ENCODE data around the gene ROCK2. TPM values are rescaled to one million over a fixed set of nuclear protein-coding genes. Genes with fewer than 3 reads are reported as not detected.

ROCK2 gene
- total RNA-seq, 4 donors from 2014 or later: 21.8 to 54.0 (median 26.6) TPM

DNA sequence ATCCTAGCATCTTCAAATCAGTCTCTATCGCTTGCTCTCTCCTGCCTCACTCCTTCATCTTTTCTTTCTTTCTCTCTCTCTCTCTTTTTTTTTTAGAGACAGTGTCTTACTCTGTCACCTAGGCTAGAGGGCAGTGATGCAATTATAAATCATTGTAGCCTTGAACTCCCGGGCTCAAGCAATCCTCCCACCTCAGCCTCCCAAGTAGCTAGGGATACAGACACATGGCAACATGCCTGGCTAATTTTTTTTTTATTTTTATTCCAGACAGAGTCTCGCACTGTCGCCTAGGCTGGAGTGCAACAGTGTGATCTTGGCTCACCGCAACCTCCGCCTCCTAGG lies 199.7 kb downstream of the ROCK2 start:
- H3K27me3 ChIP-seq: peaks cover 6% of the 10 kb centered on the region
- no peak overlapping the region for H3K4me3 ChIP-seq
- H3K27ac ChIP-seq: no peak overlapping the region
- no peaks in the 10 kb centered on the region for H3K9me3 ChIP-seq
- WGBS: 80% methylated on average over 6 of the region's 6 CpGs
- DNase-seq (ENCODE audit: low spot score in 2 of 2): no peak
- TF ChIP-seq POLR2A (IDR thresholded peaks at IDR 0.05): no peak
- TF ChIP-seq POLR2AphosphoS5 (IDR thresholded peaks at IDR 0.05): no peak
- TF ChIP-seq, protein P1, sequence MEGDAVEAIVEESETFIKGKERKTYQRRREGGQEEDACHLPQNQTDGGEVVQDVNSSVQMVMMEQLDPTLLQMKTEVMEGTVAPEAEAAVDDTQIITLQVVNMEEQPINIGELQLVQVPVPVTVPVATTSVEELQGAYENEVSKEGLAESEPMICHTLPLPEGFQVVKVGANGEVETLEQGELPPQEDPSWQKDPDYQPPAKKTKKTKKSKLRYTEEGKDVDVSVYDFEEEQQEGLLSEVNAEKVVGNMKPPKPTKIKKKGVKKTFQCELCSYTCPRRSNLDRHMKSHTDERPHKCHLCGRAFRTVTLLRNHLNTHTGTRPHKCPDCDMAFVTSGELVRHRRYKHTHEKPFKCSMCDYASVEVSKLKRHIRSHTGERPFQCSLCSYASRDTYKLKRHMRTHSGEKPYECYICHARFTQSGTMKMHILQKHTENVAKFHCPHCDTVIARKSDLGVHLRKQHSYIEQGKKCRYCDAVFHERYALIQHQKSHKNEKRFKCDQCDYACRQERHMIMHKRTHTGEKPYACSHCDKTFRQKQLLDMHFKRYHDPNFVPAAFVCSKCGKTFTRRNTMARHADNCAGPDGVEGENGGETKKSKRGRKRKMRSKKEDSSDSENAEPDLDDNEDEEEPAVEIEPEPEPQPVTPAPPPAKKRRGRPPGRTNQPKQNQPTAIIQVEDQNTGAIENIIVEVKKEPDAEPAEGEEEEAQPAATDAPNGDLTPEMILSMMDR (IDR thresholded peaks at IDR 0.05): no peak
- TF ChIP-seq EP300 (IDR thresholded peaks at IDR 0.05): no peak
- no peaks in the 10 kb centered on the region for H3K4me1 ChIP-seq
- no peaks in the 10 kb centered on the region for H3K36me3 ChIP-seq

DNA sequence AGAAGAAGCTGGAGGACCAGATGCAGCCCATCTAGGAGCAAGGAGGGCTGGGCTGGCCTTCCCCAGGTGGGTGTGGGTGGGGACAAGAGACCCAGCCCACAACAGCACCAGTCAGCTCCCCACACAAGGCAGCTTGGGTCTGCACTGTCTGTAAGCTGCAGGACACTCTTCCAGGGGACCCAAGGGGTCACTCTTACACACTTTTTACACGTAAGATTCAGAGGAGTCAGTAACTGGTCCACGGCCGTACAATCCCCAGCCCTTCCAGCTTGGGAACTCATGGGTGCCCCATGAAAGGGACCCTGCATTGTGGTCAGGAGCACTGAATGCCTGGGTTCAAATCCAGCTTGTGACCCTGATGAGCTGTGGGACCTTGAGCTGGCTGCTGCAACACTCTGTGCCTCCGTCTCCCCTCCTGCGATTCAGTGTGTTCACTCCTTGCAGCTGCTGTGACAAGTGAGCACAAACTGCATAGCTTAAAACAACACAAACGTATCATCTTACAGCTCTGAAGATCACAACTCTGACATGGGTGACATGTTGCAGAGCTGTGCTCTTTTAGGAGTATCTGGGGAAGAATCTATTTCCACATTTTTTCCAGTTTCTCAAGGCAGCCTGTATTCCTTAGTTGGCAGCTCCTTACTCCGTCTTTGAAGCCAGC lies 200.2 kb downstream of the ROCK2 start:
- no peak for DNase-seq (ENCODE audit: low spot score in 2 of 2)
- H3K4me1 ChIP-seq: no peaks in the 10 kb centered on the region
- H3K36me3 ChIP-seq: no peaks in the 10 kb centered on the region
- H3K9me3 ChIP-seq: no peaks in the 10 kb centered on the region
- no peak overlapping the region for H3K4me3 ChIP-seq
- 83% methylated on average over 7 of the region's 7 CpGs for WGBS
- no peak for TF ChIP-seq EP300 (IDR thresholded peaks at IDR 0.05)
- TF ChIP-seq POLR2A (IDR thresholded peaks at IDR 0.05): no peak
- no peak for TF ChIP-seq POLR2AphosphoS5 (IDR thresholded peaks at IDR 0.05)
- TF ChIP-seq, protein P1 (IDR thresholded peaks at IDR 0.05): no peak
- H3K27ac ChIP-seq: no peak overlapping the region
- H3K27me3 ChIP-seq: peaks cover 6% of the 10 kb centered on the region

DNA sequence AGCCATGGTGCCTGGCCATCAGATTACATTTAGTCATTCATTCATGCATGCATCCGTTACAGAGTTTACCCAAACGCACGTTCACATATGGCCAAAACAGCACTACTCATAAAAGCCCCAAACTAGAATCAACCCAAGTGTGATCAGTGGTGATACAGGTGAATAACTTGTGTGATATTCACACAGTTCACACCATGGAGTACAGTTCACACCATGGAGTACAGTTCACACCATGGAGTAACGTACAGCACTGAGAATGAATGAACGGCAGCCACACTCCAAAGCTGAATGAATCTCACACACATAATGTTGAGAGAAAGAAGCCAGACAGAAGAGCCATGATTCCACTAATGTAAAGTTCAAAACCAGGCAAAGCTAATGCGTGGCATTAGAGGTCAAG lies 201.4 kb downstream of the ROCK2 start:
- no peak overlapping the region for H3K4me3 ChIP-seq
- H3K4me1 ChIP-seq: no peaks in the 10 kb centered on the region
- H3K27me3 ChIP-seq: peaks cover 6% of the 10 kb centered on the region
- no peak for DNase-seq (ENCODE audit: low spot score in 2 of 2)
- WGBS: 92% methylated on average over 6 of the region's 6 CpGs
- no peaks in the 10 kb centered on the region for H3K36me3 ChIP-seq
- no peak overlapping the region for H3K27ac ChIP-seq
- H3K9me3 ChIP-seq: no peaks in the 10 kb centered on the region
- TF ChIP-seq, protein P1 (IDR thresholded peaks at IDR 0.05): no peak
- TF ChIP-seq POLR2A (IDR thresholded peaks at IDR 0.05) (no peak), EP300 (IDR thresholded peaks at IDR 0.05) (no peak), POLR2AphosphoS5 (IDR thresholded peaks at IDR 0.05) (no peak)

DNA sequence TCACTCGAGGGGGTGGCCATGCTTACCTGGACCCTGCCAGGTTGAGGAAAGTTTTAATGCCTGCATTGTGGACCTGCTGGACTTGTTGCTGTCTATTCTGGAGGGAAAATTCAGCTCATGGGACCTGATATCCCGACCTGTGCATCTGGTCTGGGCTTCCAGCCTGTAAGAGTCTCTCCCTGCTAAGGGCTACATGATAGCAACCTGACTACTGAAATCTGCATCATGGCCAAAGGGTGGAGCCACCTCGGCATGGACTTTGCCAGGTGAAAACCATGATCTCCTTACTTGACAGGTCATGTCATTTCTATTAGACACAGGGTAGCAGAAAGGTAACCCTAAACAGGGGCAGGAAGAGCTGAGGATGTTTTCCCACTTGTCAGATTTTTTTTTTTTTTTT lies 202.1 kb downstream of the ROCK2 start:
- WGBS: 73% methylated on average over 3 of the region's 3 CpGs
- Histone ChIP-seq H3K27me3 (peaks cover 6% of the 10 kb centered on the region), H3K36me3 (no peaks in the 10 kb centered on the region), H3K9me3 (no peaks in the 10 kb centered on the region), H3K27ac (no peak overlapping the region), H3K4me1 (no peaks in the 10 kb centered on the region), H3K4me3 (no peak overlapping the region)
- no peak for DNase-seq (ENCODE audit: low spot score in 2 of 2)
- no peak for TF ChIP-seq POLR2A (IDR thresholded peaks at IDR 0.05)
- no peak for TF ChIP-seq POLR2AphosphoS5 (IDR thresholded peaks at IDR 0.05)
- TF ChIP-seq, protein P1 (IDR thresholded peaks at IDR 0.05): no peak
- no peak for TF ChIP-seq EP300 (IDR thresholded peaks at IDR 0.05)

DNA sequence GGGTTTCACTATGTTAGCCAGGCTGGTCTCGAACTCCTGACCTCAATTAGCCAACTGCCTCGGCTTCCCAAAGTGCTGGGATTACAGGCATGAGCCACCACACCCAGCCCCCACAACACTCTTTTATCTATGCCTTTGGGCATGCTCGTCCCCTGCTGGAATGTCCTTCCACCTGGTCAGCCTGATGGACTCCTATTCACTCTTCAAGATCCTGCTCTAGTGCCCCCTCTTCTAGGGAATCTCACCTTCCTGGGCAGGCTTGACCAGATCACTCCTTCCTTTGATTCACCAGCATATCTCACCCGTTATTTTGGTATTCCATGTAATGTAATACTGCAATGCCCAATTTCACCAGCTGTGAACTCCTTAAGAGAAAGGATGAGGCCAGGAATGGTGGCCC lies 203.1 kb downstream of the ROCK2 start:
- no peak for DNase-seq (ENCODE audit: low spot score in 2 of 2)
- Histone ChIP-seq H3K27ac (no peak overlapping the region), H3K4me1 (no peaks in the 10 kb centered on the region), H3K4me3 (no peak overlapping the region), H3K36me3 (no peaks in the 10 kb centered on the region), H3K27me3 (peaks cover 6% of the 10 kb centered on the region), H3K9me3 (no peaks in the 10 kb centered on the region)
- TF ChIP-seq EP300 (IDR thresholded peaks at IDR 0.05) (no peak), POLR2AphosphoS5 (IDR thresholded peaks at IDR 0.05) (no peak), POLR2A (IDR thresholded peaks at IDR 0.05) (no peak)
- TF ChIP-seq, protein P1 (IDR thresholded peaks at IDR 0.05): no peak
- 74% methylated on average over 4 of the region's 4 CpGs for WGBS
